Fibroblast of peridontal ligament (primary cell): ENCODE data around the gene ZNF227.
"Not testable (repeated sequence)": the region's sequence is repeated elsewhere in the genome, so short reads cannot be mapped to it uniquely, and the experiment has no call there.

Experiments
- DNase-seq: peaks from one replicate; pipeline ENCODE4 v3.0.0-alpha.2; 2010; ENCODE audit errors: extremely low read depth

ZNF227 gene

GRCh38 chr19:44212250-44212865 lies at the start of gene ZNF227:
ZNF227 (plus strand) TSS chr19:44212532; CDS start chr19:44217793, 5,261 bp downstream.
- peak; percentile 98 for DNase-seq

- DNase-seq: no peak
Measured at GRCh38 chr19:44163789-44164188, 48.5 kb upstream of the ZNF227 start.

- no peak for DNase-seq
Measured at GRCh38 chr19:44164327-44164672, 48.0 kb upstream of the ZNF227 start.

- peak; percentile 99 for DNase-seq
Measured at GRCh38 chr19:44164673-44165512, 47.4 kb upstream of the ZNF227 start, which contains the start of gene ZNF226. ZNF226 (plus strand) TSS chr19:44165100; CDS start chr19:44170081, 4,981 bp downstream.

- not testable (repeated sequence) for DNase-seq
Measured at GRCh38 chr19:44170660-44171059, 41.7 kb upstream of the ZNF227 start.

- no peak for DNase-seq
Measured at GRCh38 chr19:44176590-44176989, 35.7 kb upstream of the ZNF227 start.

- DNase-seq: no peak
Measured at GRCh38 chr19:44180968-44181367, 31.4 kb upstream of the ZNF227 start.

- no peak for DNase-seq
Measured at GRCh38 chr19:44182145-44182544, 30.2 kb upstream of the ZNF227 start.

GRCh38 chr19:44190020-44190419 lies 22.3 kb upstream of the ZNF227 start:
- DNase-seq: no peak

GRCh38 chr19:44192127-44192526 lies 20.2 kb upstream of the ZNF227 start:
- DNase-seq: no peak

- DNase-seq: no peak
Measured at GRCh38 chr19:44196772-44197171, 15.6 kb upstream of the ZNF227 start.

GRCh38 chr19:44202470-44202869 lies 9.9 kb upstream of the ZNF227 start:
- DNase-seq: peak; percentile 80

GRCh38 chr19:44202974-44203373 lies 9.4 kb upstream of the ZNF227 start:
- no peak for DNase-seq

- DNase-seq: not testable (repeated sequence)
Measured at GRCh38 chr19:44203877-44204276, 8.5 kb upstream of the ZNF227 start.

- no peak for DNase-seq
Measured at GRCh38 chr19:44204772-44205171, 7.6 kb upstream of the ZNF227 start.

- DNase-seq: peak; percentile 94
Measured at GRCh38 chr19:44207126-44207803, 5.1 kb upstream of the ZNF227 start.

GRCh38 chr19:44212866-44213346 lies 574 bp downstream of the ZNF227 start:
- DNase-seq: peak; percentile 37

GRCh38 chr19:44219926-44220325 lies 7.6 kb downstream of the ZNF227 start:
- not testable (repeated sequence) for DNase-seq

- DNase-seq: not testable (repeated sequence)
Measured at GRCh38 chr19:44220761-44221160, 8.4 kb downstream of the ZNF227 start.

- DNase-seq: not testable (repeated sequence)
Measured at GRCh38 chr19:44221291-44221690, 9.0 kb downstream of the ZNF227 start.

GRCh38 chr19:44228318-44228717 lies 16.0 kb downstream of the ZNF227 start:
- no peak for DNase-seq

- no peak for DNase-seq
Measured at GRCh38 chr19:44232867-44233266, 20.5 kb downstream of the ZNF227 start.
